IMR-90 (cell line): Measurements from ENCODE around the gene PYCARD.

ENCODE experiments used
- CTCF ChIP-seq: conservative IDR thresholded peaks from 2 replicates; pipeline ENCODE4 v1.5.1; 2012; ENCODE audit warnings: mild to moderate bottlenecking, low read depth, low read length, improper control_type of control experiment
- ELK1 ChIP-seq: fragments of 150-350 bp; IDR thresholded peaks from 2 replicates; pipeline ENCODE4 v1.6.1; 2016; ENCODE audit warnings: low read depth, mild to moderate bottlenecking, low read length, moderate library complexity, borderline replicate concordance
- MAZ ChIP-seq: IDR thresholded peaks from 2 replicates; pipeline ENCODE4 v1.6.1; 2012; ENCODE audit warnings: low read depth, mild to moderate bottlenecking, low read length, improper control_type of control experiment, moderate library complexity, borderline replicate concordance
- NFE2L2 ChIP-seq: fragments of 150-350 bp; IDR thresholded peaks from 2 replicates; pipeline ENCODE4 v1.6.1; 2016; ENCODE audit warnings: low read depth, mild to moderate bottlenecking, low read length
- RAD21 ChIP-seq: IDR thresholded peaks from 2 replicates; pipeline ENCODE4 v1.6.1; 2012; ENCODE audit warnings: low read length, improper control_type of control experiment

- TF ChIP-seq ELK1 (no peak), CTCF (no peak), MAZ (no peak), NFE2L2 (no peak), RAD21 (no peak)
These were observed 17.2 kb downstream of the PYCARD start for GRCh38 chr16:31185339-31185738.
